K562 (cell line): ENCODE data around the gene ELF2. TPM values are rescaled to one million over a fixed set of nuclear protein-coding genes. Genes with fewer than 3 reads are reported as not detected.

Source experiments
- BHLHE40 ChIP-seq: IDR thresholded peaks from 2 replicates; pipeline ENCODE4 v1.6.1; 2011; ENCODE audit warnings: low read length, improper control_type of control experiment
- CREB1 ChIP-seq, 2 experiments: sonication (generic) in 1 of 2; formaldehyde crosslinking in 1 of 2; IDR thresholded peaks; 2 replicates each; pipeline versions ENCODE4 v1.6.1 to v1.8.0; 2012 to 2022; ENCODE audit warnings: inconsistent platforms in 1 of 2, mild to moderate bottlenecking in 1 of 2, missing genetic modification reagents in 1 of 2, moderate library complexity in 1 of 2
- MAZ ChIP-seq, 2 experiments: fragments of 450-650 bp in 1 of 2; sonication (generic) in 1 of 2; formaldehyde crosslinking; IDR thresholded peaks in 1 of 2; conservative IDR thresholded peaks in 1 of 2; 2 replicates each; pipeline versions ENCODE4 v1.4.0 to v1.5.0; 2020; ENCODE audit warnings: mild to moderate bottlenecking in 1 of 2, missing genetic modification reagents in 1 of 2
- MECOM ChIP-seq: fragments of 250-450 bp; sonication (Bioruptor Pico); IDR thresholded peaks from 2 replicates; pipeline ENCODE4 v1.8.0; 2022; ENCODE audit warnings: inconsistent platforms
- NCOA2 ChIP-seq, 2 experiments: fragments of 450-650 bp; IDR thresholded peaks; 2 replicates each; pipeline ENCODE4 v1.6.1; 2018; ENCODE audit warnings: mild to moderate bottlenecking in 2 of 2, moderate library complexity in 1 of 2; ENCODE audit not compliant: partially characterized antibody in 2 of 2
- NR4A1 ChIP-seq, 2 experiments: fragments of 250-450 bp in 1 of 2; fragments of 450-650 bp in 1 of 2; sonication (Bioruptor Pico) in 1 of 2; IDR thresholded peaks; 2 replicates each; pipeline versions ENCODE4 v1.4.0 to v1.6.1; 2016 to 2020; ENCODE audit warnings: mild to moderate bottlenecking in 2 of 2, missing compliant biosample characterization in 1 of 2, missing genetic modification characterization in 1 of 2, moderate library complexity in 1 of 2
- PHB2 ChIP-seq: fragments of 450-650 bp; IDR thresholded peaks from 2 replicates; pipeline ENCODE4 v1.6.1; 2017; ENCODE audit warnings: low read depth
- PRPF4 ChIP-seq: fragments of 200-400 bp; formaldehyde crosslinking; IDR thresholded peaks from one replicate; pipeline ENCODE4 v1.6.1; 2017; ENCODE audit warnings: low read length, low read depth, mild to moderate bottlenecking; ENCODE audit not compliant: insufficient read depth, poor library complexity, severe bottlenecking
- PTRF ChIP-seq: fragments of 450-650 bp; IDR thresholded peaks from 2 replicates; pipeline ENCODE4 v1.6.1; 2016; ENCODE audit warnings: mild to moderate bottlenecking, missing genetic modification characterization, missing compliant biosample characterization
- TAL1 ChIP-seq: fragments of 450-650 bp; IDR thresholded peaks from 2 replicates; pipeline ENCODE4 v1.6.1; 2016; ENCODE audit warnings: mild to moderate bottlenecking
- TSC22D4 ChIP-seq: fragments of 450-650 bp; IDR thresholded peaks from 2 replicates; pipeline ENCODE4 v1.6.1; 2016; ENCODE audit warnings: missing genetic modification characterization, missing biosample characterization, control low read depth
- XRCC4 ChIP-seq: IDR thresholded peaks from one replicate; pipeline ENCODE4 v1.6.1; 2011; ENCODE audit not compliant: insufficient read depth, insufficient read length; ENCODE audit errors: extremely low read depth
- YY1 ChIP-seq, 3 experiments: IDR thresholded peaks; 2 replicates each; pipeline ENCODE4 v1.6.1; 2011; ENCODE audit warnings: low read length in 2 of 3, mild to moderate bottlenecking in 2 of 3, moderate library complexity in 2 of 3, borderline replicate concordance in 1 of 3, control low read depth in 1 of 3, low read depth in 1 of 3; ENCODE audit not compliant: insufficient read depth in 3 of 3, insufficient replicate concordance in 2 of 3, control insufficient read depth in 1 of 3, insufficient read length in 1 of 3; ENCODE audit errors: extremely low read depth in 1 of 3
- ZNF239 ChIP-seq: fragments of 250-450 bp; sonication (Bioruptor Pico); IDR thresholded peaks from 2 replicates; pipeline ENCODE4 v1.4.0; 2020; ENCODE audit warnings: mild to moderate bottlenecking
- ZNF24 ChIP-seq: fragments of 450-650 bp; IDR thresholded peaks from 2 replicates; pipeline ENCODE4 v1.6.1; 2016
- ZNF431 ChIP-seq: sonication (generic); formaldehyde crosslinking; IDR thresholded peaks from 2 replicates; pipeline ENCODE4 v1.8.0; 2022; ENCODE audit warnings: mild to moderate bottlenecking, missing genetic modification reagents
- ZNF444 ChIP-seq: fragments of 250-450 bp; sonication (Bioruptor Pico); IDR thresholded peaks from 2 replicates; pipeline ENCODE4 v1.4.0; 2020; ENCODE audit warnings: mild to moderate bottlenecking, moderate library complexity
- ZNF609 ChIP-seq: sonication (generic); formaldehyde crosslinking; IDR thresholded peaks from 2 replicates; pipeline ENCODE4 v1.8.1; 2023; ENCODE audit warnings: missing genetic modification reagents, mild to moderate bottlenecking, borderline replicate concordance
- ZNF695 ChIP-seq: fragments of 450-650 bp; formaldehyde crosslinking; IDR thresholded peaks from 2 replicates; pipeline ENCODE4 v1.4.0; 2020; ENCODE audit warnings: mild to moderate bottlenecking, moderate library complexity
- polyA plus RNA-seq, 8 experiments: library from polyadenylated mRNA; depleted of rRNA in 4 of 8; stranded (reverse) in 5 of 8; unstranded in 3 of 8; fragments of >200 nt; fragmentation: Nextera tagmentation in 2 of 8; fragmentation: Illumina TruSeq in 1 of 8; extraction: Ambion mirVana in 2 of 8; extraction: Trizol in 1 of 8; gene quantifications; 2 replicates each; pipeline versions ENCODE4 v1.2.1 to v1.2.3, GENCODE V29; 2011 to 2014; ENCODE audit warnings: inconsistent platforms in 1 of 8, missing spikeins in 1 of 8
- total RNA-seq, 7 experiments: library from RNA; depleted of rRNA in 6 of 7; stranded (reverse); fragments of >200 nt in 6 of 7; fragmentation: Illumina TruSeq in 2 of 7; extraction: Trizol in 2 of 7; gene quantifications; 2 replicates each; pipeline versions ENCODE4 v1.2.1 to v1.2.3, GENCODE V29; 2011 to 2021; ENCODE audit warnings: low replicate concordance in 1 of 7
- TF ChIP-seq, protein P1 (sequence below): IDR thresholded peaks from 2 replicates; pipeline ENCODE4 v1.6.1; 2012; ENCODE audit warnings: low read depth, low read length, improper control_type of control experiment, borderline replicate concordance

Gene ELF2
- total and polyA plus RNA-seq, 9 of the 15 experiments (the other 6 are each of a cell fraction or from before 2014, with no cell fraction given) = 9.4 to 58.7 (median 41.6) TPM

DNA sequence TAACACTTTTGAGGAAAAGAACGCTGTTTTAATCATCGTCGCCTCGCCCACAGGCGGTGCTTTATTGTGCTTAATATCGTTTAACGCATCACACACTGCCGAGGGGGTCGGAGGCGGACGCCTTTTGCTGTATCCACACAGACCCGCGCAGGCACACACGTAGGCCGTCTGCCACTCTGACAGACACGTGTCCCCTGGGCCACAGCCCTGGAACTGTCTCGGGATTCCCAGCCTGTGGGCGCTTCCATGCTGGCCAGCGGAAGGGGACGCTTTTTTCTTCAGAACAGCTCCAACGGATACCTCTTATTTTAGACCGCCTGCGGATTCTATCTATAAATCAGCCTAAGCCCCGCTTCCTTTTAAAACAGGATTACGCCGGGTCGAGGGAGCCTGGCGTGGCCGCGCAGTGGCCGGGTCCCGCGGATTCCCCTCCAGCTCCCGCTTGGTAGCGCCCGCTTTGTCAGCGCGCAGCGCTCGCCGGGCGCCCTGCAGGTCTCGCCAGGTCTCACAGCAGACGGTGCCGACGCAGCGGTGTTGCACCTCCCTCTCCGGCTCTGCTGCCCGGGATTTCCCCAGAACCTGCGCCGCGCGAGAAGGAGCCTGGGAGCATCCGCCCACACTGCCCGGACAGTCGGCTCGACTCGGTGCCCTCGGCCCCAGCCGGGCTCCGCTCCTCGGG lies 161.6 kb downstream of the ELF2 start, which contains the start of gene NOCT (continued):
- TF ChIP-seq PHB2 (0 out of 2 replicates have a peak, but pooled peaks have one; percentile 13), ZNF444 (CRISPR knock-in tag) (no peak), ZNF239 (CRISPR knock-in tag) (no peak), YY1 (IDR thresholded peaks at IDR 0.05; ENCODE audit: borderline replicate concordance in 1 of 3, control insufficient read depth in 1 of 3, extremely low read depth in 1 of 3, insufficient read depth in 3 of 3, insufficient read length in 1 of 3, insufficient replicate concordance in 2 of 3, low read depth in 1 of 3, low read length in 2 of 3) (peak in 2 of 3 experiments; percentile 15 to 57), XRCC4 (no peak), TSC22D4 (tag) (no peak), BHLHE40 (peak; percentile 91), PTRF (tag) (no peak), CREB1 (IDR thresholded peaks at IDR 0.05) (peak; percentile 75), CREB1 (CRISPR knock-in tag; IDR thresholded peaks at IDR 0.05) (peak; percentile 79), TAL1 (0 out of 2 replicates have a peak, but pooled peaks have one; percentile 0), ZNF609 (no peak), ZNF431 (CRISPR knock-in tag) (no peak), MAZ (CRISPR knock-in tag; conservative IDR thresholded peaks at IDR 0.05 in 1 of 2, IDR thresholded peaks at IDR 0.05 in 1 of 2) (peak; percentile 36 to 60; a peak in 3 of 4 replicates), MECOM (no peak), NR4A1 (CRISPR knock-in tag; IDR thresholded peaks at IDR 0.05) (no peak), NR4A1 (tag; IDR thresholded peaks at IDR 0.05) (no peak), PRPF4 (peak; percentile 80), ZNF695 (CRISPR knock-in tag) (no peak), ZNF24 (0 out of 2 replicates have a peak, but pooled peaks have one; percentile 10), NCOA2 (IDR thresholded peaks at IDR 0.05; ENCODE audit: partially characterized antibody in 2 of 2) (no peak)
- TF ChIP-seq, protein P1, sequence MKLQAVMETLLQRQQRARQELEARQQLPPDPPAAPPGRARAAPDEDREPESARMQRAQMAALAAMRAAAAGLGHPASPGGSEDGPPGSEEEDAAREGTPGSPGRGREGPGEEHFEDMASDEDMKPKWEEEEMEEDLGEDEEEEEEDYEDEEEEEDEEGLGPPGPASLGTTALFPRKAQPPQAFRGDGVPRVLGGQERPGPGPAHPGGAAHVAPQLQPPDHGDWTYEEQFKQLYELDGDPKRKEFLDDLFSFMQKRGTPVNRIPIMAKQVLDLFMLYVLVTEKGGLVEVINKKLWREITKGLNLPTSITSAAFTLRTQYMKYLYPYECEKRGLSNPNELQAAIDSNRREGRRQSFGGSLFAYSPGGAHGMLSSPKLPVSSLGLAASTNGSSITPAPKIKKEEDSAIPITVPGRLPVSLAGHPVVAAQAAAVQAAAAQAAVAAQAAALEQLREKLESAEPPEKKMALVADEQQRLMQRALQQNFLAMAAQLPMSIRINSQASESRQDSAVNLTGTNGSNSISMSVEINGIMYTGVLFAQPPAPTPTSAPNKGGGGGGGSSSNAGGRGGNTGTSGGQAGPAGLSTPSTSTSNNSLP = peak; percentile 11; the same call in 1 of the 2 replicates
